Activated naive CD4-positive, alpha-beta T cell treated with anti-CD3 and anti-CD28 coated beads for 36 hours (primary cell): Measurements from ENCODE around the gene PCED1B. TPM values are rescaled to one million over a fixed set of nuclear protein-coding genes. Genes with fewer than 3 reads are reported as not detected.

Experiments used
- CTCF ChIA-PET: fragments of 350-600 bp; sonication (Branson Sonifier 250); formaldehyde crosslinking; loops from one replicate; lab custom pipeline; 2021; ENCODE audit warnings: antibody characterized with exemption; lab: Charles Lee
- DNase-seq: peaks from one replicate; pipeline ENCODE4 v3.0.0-alpha.2; 2020
- H3K27ac Mint-ChIP-seq: one replicate; pipeline ENCODE4 v1.8.0; 2021; ENCODE audit warnings: mild to moderate bottlenecking, mixed read lengths
- H3K27me3 Mint-ChIP-seq: one replicate; pipeline ENCODE4 v1.8.0; 2021; ENCODE audit warnings: low read depth, mixed read lengths
- H3K36me3 Mint-ChIP-seq: one replicate; pipeline ENCODE4 v1.8.0; 2021; ENCODE audit warnings: low read depth, mixed read lengths
- H3K4me1 Mint-ChIP-seq: one replicate; pipeline ENCODE4 v1.8.0; 2021; ENCODE audit warnings: low read depth, mixed read lengths
- H3K4me3 Mint-ChIP-seq: one replicate; pipeline ENCODE4 v1.8.0; 2021; ENCODE audit warnings: mild to moderate bottlenecking, moderate library complexity, mixed read lengths
- H3K9me3 Mint-ChIP-seq: one replicate; pipeline ENCODE4 v1.8.0; 2021; ENCODE audit warnings: mixed read lengths
- intact Hi-C: fragments of 100-400 bp; cut with micrococcal nuclease; formaldehyde crosslinking; loops from one replicate; pipeline ENCODE4 v1.15.1; 2023
- total RNA-seq, 2 experiments: library from RNA; stranded (reverse); gene quantifications; one replicate each; pipeline ENCODE4 v1.2.3, GENCODE V29; 2021

Gene PCED1B
- total RNA-seq, 2 experiments from 2014 or later, result 138 to 143 TPM

DNA sequence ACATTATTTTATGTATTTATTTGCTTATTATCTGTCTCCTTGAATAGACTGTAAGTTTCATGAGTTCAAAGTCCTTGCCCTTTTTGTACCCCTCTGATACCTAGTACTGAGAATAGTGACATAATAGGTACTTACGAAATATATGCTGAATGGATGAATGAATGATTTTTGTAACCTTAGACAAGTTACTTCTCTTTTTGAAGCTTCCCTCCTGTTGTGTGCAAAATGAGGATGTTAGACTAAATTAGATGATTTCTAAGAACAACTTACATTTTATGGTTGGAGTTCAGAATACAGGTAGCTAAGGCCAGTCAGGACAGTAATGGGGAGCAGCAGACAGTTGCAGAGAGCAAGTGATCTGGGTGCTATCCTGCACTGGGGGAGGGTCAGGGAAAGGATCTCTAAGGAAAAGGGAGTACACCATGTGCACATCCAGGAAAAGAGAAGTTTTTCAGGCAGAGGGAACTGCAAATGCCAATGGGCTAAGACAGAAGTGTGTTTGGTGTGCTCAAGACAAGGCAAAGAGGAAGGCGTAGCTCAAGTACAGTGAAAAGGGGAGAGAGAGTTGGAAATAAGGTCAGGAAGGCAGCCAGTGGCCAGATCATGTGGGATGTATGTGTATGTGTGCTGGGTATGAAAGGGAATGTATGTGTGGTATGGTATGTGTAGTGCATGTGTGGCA, 59.7 kb downstream of the PCED1B start:
- CTCF ChIA-PET, result interaction anchor here (0.9 kb wide), 1 partner anchor 44 kb away, joined by 3 read pairs; no protein-coding TSS in a partner anchor
- H3K27me3 Mint-ChIP-seq, result no peaks in the 10 kb centered on the region
- intact Hi-C loops, result no loop called here
- H3K4me1 Mint-ChIP-seq, result peaks cover 4% of the 10 kb centered on the region
- H3K36me3 Mint-ChIP-seq, result peaks cover 23% of the 10 kb centered on the region
- H3K9me3 Mint-ChIP-seq, result peaks cover 5% of the 10 kb centered on the region
- no peak overlapping the region for H3K27ac Mint-ChIP-seq
- no peak for DNase-seq
- no peak overlapping the region for H3K4me3 Mint-ChIP-seq

DNA sequence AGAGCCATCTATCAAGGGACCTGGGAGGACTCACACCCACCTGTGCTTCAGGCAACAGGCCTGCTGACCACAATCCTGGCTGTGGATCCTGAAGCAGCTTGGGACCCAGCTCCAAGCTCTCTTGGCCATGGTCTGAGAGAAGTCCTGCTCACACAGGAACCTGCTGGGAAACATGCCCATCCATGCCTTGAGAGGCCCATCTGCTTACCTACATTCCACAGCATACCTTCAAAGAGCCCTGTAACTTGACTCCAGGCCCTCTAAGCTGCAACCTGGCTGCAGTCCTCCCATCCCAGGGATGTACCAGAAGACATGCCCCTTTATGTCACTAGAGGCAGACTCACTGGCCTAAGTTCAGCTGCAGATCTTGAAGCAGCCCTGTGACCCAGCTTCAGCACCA, 62.0 kb downstream of the PCED1B start:
- Mint-ChIP-seq H3K4me3 (no peak overlapping the region), H3K27ac (no peak overlapping the region), H3K9me3 (peaks cover 5% of the 10 kb centered on the region), H3K27me3 (no peaks in the 10 kb centered on the region), H3K36me3 (peaks cover 16% of the 10 kb centered on the region), H3K4me1 (peaks cover 23% of the 10 kb centered on the region)
- CTCF ChIA-PET, result interaction anchor here (1.3 to 1.4 kb wide), 2 partner anchors 9 to 71 kb away, joined by 3 read pairs; no protein-coding TSS in a partner anchor
- intact Hi-C loops, result no loop called here
- no peak for DNase-seq

DNA sequence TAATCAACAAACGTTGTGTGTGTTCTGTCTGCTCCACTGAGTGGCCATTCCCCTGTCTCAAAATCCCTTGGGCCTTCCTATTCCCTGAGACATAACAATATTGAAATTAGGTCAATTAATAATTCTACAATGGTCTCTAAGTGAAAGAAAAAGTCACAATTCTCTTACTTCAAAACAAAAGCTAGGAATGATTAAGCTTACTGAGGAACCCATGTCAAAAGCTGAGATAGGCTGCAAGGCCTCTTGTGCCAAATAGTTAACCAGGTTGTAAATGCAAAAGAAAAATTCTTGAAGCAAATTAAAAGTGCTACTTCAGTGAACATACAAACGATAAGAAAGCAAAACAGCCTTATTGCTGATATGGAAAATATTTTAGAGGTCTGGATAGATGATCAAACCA, 65.3 kb downstream of the PCED1B start:
- CTCF ChIA-PET, result interaction anchor here (1.1 kb wide), 1 partner anchor 11 kb away, joined by 4 read pairs; no protein-coding TSS in a partner anchor
- H3K36me3 Mint-ChIP-seq, result peaks cover 9% of the 10 kb centered on the region
- intact Hi-C loops, result loop anchor here (1.0 to 2.0 kb wide), 2 partner anchors 8 to 24 kb away; no protein-coding TSS in a partner anchor
- H3K27ac Mint-ChIP-seq, result no peak overlapping the region
- H3K4me1 Mint-ChIP-seq, result peaks cover 29% of the 10 kb centered on the region
- no peak for DNase-seq
- no peaks in the 10 kb centered on the region for H3K27me3 Mint-ChIP-seq
- no peak overlapping the region for H3K4me3 Mint-ChIP-seq
- no peaks in the 10 kb centered on the region for H3K9me3 Mint-ChIP-seq

DNA sequence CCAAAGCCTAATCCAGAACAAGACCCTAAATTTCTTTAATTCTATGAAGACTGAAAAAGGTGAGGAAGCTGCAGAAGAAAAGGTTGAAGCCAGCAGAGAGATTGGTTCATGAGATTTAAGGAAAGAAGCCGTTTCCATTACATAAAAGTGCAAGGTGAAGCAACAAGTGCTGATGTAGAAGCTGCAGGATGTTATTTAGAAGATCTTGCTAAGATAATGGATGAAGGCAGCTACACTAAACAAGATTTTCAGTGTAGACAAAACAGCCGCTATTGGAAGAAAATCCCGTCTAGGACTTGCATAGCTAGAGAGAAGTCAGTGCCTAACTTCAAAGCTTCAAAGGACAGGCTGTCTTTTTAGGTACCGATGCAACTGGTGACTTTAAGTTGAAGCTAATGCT, 65.8 kb downstream of the PCED1B start:
- no peak for DNase-seq
- CTCF ChIA-PET, result interaction anchor here (0.7 to 1.1 kb wide), 2 partner anchors 10 to 12 kb away, joined by 3 to 4 read pairs; no protein-coding TSS in a partner anchor
- H3K9me3 Mint-ChIP-seq, result no peaks in the 10 kb centered on the region
- intact Hi-C loops, result loop anchor here (2.0 kb wide), 1 partner anchor 24 kb away; no protein-coding TSS in a partner anchor
- no peak overlapping the region for H3K27ac Mint-ChIP-seq
- H3K36me3 Mint-ChIP-seq, result peaks cover 9% of the 10 kb centered on the region
- H3K27me3 Mint-ChIP-seq, result no peaks in the 10 kb centered on the region
- H3K4me3 Mint-ChIP-seq, result no peak overlapping the region
- peaks cover 29% of the 10 kb centered on the region for H3K4me1 Mint-ChIP-seq

DNA sequence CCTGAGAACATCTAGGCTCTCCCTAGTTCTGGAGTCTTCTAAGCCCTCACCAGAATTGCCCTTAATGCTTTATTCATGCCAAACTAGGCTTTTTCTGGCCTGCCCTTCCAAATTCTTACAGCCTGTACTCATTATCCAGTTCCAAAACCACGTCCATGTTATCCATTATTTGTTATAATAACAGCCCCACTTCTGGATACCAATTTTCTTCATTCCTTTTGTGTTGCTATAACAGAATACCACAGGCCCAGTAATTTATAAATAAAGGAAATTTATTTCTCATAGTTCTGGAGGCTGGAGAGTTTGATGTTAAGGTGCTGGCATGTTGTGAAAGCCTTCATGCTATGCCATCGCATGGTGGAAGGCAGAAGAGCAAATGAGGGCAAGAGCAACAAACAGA, 68.3 kb downstream of the PCED1B start:
- H3K9me3 Mint-ChIP-seq, result peaks cover 6% of the 10 kb centered on the region

DNA sequence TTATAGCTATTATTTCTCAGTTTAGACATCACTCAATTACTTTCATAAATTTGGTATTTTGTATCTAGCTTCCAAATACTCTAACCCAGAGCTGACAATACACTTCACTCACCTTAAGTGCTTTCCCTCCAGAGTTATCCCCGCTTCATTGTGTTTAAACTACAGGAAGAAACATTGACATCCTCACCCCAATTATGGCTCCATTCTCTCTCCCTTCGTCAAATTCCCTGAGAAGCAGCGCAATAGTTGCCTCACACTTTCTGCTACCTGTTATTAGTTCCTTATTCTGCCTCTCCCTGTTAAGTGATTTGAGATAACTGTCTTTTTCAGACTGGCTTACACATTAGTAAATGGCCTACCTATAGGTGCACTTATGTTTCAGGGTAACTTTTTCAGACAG, 69.7 kb downstream of the PCED1B start:
- no peak for DNase-seq
- H3K36me3 Mint-ChIP-seq, result peaks cover 9% of the 10 kb centered on the region
- no peak overlapping the region for H3K4me3 Mint-ChIP-seq
- H3K27ac Mint-ChIP-seq, result no peak overlapping the region
- H3K9me3 Mint-ChIP-seq, result peaks cover 6% of the 10 kb centered on the region
- CTCF ChIA-PET, result interaction anchor here (0.6 kb wide), 1 partner anchor 170 kb away, joined by 4 read pairs; no protein-coding TSS in a partner anchor
- H3K27me3 Mint-ChIP-seq, result no peaks in the 10 kb centered on the region
- intact Hi-C loops, result no loop called here
- H3K4me1 Mint-ChIP-seq, result peaks cover 30% of the 10 kb centered on the region

More for the DNA sequence above, 68.3 kb downstream of the PCED1B start:
- no peak overlapping the region for H3K4me3 Mint-ChIP-seq
- CTCF ChIA-PET, result no interaction called here
- DNase-seq, result no peak
- H3K4me1 Mint-ChIP-seq, result peaks cover 29% of the 10 kb centered on the region
- H3K27me3 Mint-ChIP-seq, result no peaks in the 10 kb centered on the region
- intact Hi-C loops, result no loop called here
- peaks cover 9% of the 10 kb centered on the region for H3K36me3 Mint-ChIP-seq
- no peak overlapping the region for H3K27ac Mint-ChIP-seq

DNA sequence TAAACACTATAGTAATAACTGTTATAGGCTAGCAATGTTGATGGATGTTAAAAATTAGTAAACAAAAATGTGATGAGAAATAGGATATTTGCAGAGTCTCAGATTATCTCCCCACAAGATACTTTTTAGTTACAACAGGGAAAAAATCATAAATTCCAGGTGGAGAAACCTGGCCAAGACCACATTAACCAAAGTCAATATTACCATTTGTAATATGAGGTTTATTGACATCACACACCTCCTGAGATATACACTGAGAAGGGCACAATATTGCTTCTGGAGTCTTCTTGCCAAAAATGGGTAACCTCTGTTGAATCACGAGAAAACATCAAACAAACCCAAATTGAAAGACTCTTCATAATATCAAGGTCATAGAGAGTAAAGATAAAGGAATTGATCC, 72.7 kb downstream of the PCED1B start:
- H3K4me1 Mint-ChIP-seq, result peaks cover 26% of the 10 kb centered on the region
- H3K4me3 Mint-ChIP-seq, result no peak overlapping the region
- H3K27me3 Mint-ChIP-seq, result no peaks in the 10 kb centered on the region
- no peak overlapping the region for H3K27ac Mint-ChIP-seq
- intact Hi-C loops, result loop anchor here (1.0 kb wide), 1 partner anchor 8 kb away; no protein-coding TSS in a partner anchor
- H3K9me3 Mint-ChIP-seq, result peaks cover 6% of the 10 kb centered on the region
- CTCF ChIA-PET, result no interaction called here
- no peak for DNase-seq
- H3K36me3 Mint-ChIP-seq, result peaks cover 9% of the 10 kb centered on the region

DNA sequence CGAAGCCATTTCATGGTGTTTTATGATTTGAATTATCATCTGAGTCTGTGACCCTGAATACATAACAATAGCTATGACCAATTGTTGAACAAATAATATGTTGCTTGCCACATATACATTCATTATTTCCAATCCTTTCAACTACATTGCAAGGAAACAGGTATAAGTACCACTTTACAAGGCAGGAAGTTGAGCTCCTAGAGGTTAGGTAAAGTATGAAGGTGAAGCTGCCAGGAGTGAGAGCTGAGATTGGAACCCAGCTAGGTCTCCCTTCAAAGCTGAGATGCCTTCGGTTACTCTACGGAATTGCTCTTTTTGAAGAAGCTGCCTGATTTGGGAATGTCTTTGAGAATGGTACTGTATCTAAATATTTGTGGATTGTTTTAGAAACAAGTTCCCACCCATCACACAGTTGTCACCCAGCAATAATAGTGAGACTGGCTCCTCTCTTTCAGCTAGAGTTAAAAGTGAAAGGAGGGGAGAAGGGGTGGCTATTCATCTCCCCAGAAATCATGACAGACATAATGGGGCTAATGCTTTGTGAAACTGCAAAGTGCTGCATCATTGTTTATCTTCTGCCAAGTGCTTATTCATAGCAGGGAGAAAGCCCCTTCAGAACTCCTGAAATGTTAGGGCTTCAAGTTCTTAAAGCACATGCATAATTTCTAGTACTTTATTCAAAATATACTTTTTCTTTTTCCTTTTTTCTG, 76.2 kb downstream of the PCED1B start:
- Mint-ChIP-seq H3K27me3 (no peaks in the 10 kb centered on the region), H3K36me3 (peaks cover 19% of the 10 kb centered on the region), H3K4me1 (peaks cover 35% of the 10 kb centered on the region), H3K9me3 (peaks cover 17% of the 10 kb centered on the region), H3K27ac (peak overlapping the region; percentile 20), H3K4me3 (no peak overlapping the region)
- no peak for DNase-seq
- CTCF ChIA-PET, result interaction anchor here (1.2 to 1.9 kb wide), 2 partner anchors 10 to 84 kb away, joined by 4 to 5 read pairs; no protein-coding TSS in a partner anchor
- intact Hi-C loops, result no loop called here

DNA sequence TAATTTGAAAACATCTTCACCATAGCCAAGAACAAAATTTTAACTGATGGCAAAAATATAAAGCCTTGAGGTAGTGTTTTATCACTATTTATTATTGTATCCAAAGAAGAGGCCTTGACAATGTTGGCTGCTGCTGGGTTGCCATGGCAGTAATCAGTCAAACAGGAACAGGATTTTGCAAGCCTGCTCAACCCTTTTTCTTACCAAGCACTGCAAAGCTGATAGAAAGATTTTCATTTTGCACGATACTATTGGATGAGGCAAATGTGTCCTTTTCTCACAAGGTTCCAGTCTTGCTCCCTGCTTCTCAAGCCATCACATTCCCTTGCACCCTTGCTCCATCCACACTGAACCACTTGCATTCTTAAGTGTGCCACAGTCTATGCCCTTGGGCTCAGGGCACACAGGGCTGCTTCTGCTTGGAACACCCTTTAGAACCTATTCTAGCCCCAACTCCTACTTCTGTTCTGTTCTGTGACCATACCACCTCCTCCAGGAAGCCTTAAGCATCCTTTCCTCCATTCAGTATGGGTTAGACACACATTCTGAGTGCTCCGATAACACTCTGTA, 76.8 kb downstream of the PCED1B start:
- DNase-seq, result peak; percentile 25
- H3K9me3 Mint-ChIP-seq, result peaks cover 17% of the 10 kb centered on the region
- intact Hi-C loops, result no loop called here
- peaks cover 24% of the 10 kb centered on the region for H3K36me3 Mint-ChIP-seq
- H3K4me1 Mint-ChIP-seq, result peaks cover 39% of the 10 kb centered on the region
- no peaks in the 10 kb centered on the region for H3K27me3 Mint-ChIP-seq
- CTCF ChIA-PET, result interaction anchor here (0.7 to 1.9 kb wide), 3 partner anchors 11 to 85 kb away, joined by 3 to 5 read pairs (median 4); no protein-coding TSS in a partner anchor
- H3K4me3 Mint-ChIP-seq, result no peak overlapping the region
- no peak overlapping the region for H3K27ac Mint-ChIP-seq

DNA sequence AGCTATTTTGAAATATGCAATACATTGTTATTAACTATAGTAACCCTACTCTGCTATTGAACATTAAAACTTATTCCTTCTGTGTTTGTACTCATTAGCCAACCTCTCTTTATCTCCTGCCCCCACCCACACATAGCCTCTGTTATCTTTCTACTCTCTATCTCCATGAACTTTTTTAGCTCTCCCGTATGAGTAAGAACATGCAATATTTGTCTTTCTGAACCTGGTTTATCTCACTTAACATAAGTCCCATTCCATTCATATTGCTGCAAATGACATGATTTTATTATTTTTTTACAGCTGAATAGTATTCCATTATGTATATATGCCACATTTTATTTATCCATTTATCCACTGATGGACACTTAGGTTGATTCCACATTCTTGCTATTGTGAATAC, 79.4 kb downstream of the PCED1B start:
- Mint-ChIP-seq H3K9me3 (peaks cover 13% of the 10 kb centered on the region), H3K4me1 (peaks cover 39% of the 10 kb centered on the region), H3K27me3 (no peaks in the 10 kb centered on the region), H3K36me3 (peaks cover 35% of the 10 kb centered on the region), H3K27ac (no peak overlapping the region), H3K4me3 (no peak overlapping the region)
- CTCF ChIA-PET, result interaction anchor here (0.5 kb wide), 1 partner anchor 443 kb away, joined by 4 read pairs; no protein-coding TSS in a partner anchor
- intact Hi-C loops, result no loop called here
- no peak for DNase-seq

DNA sequence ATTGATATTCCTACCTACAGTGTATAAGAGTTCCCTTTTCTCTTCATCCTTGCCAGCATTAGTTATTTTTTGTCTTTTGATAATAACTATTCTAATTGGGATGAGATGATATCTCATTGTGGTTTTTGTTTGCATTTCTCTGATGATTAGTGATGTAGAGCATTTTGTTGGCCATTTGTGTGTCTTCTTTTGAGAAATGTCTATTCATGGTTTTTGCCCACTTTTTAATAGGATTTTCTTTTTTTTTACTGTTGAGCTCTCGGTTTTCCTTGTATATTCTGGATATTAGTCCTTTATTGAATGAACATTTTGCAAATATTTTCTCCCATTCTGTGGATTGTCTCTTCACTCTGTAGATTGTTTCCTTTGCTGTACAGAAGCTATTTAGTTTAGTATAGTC, 79.9 kb downstream of the PCED1B start:
- intact Hi-C loops, result no loop called here
- DNase-seq, result no peak
- Mint-ChIP-seq H3K27me3 (no peaks in the 10 kb centered on the region), H3K4me3 (no peak overlapping the region), H3K4me1 (peaks cover 36% of the 10 kb centered on the region), H3K36me3 (peaks cover 39% of the 10 kb centered on the region), H3K27ac (no peak overlapping the region), H3K9me3 (peaks cover 15% of the 10 kb centered on the region)
- CTCF ChIA-PET, result no interaction called here
